Sigmoid colon (tissue), 7 donors: Measurements from ENCODE around the gene SCG5. TPM values are rescaled to one million over a fixed set of nuclear protein-coding genes. Genes with fewer than 3 reads are reported as not detected.

Source experiments
- DNase-seq: peaks from one replicate; pipeline ENCODE4 v3.0.0-alpha.2; 2019
- H3K27ac ChIP-seq, 4 donors: fragments of 200-600 bp; sonication (generic); one replicate each; pipeline ENCODE4 v1.5.1; 2016 to 2019; ENCODE audit warnings: mild to moderate bottlenecking in 1 of 4
- H3K27me3 ChIP-seq, 3 donors: fragments of 200-600 bp; sonication (generic); one replicate each; pipeline ENCODE4 v1.5.1; 2019; ENCODE audit warnings: mild to moderate bottlenecking in 1 of 3
- H3K36me3 ChIP-seq, 4 donors: fragments of 200-600 bp; sonication (generic); one replicate each; pipeline ENCODE4 v1.5.1; 2016 to 2019
- H3K4me1 ChIP-seq, 4 donors: fragments of 200-600 bp; sonication (generic); one replicate each; pipeline ENCODE4 v1.5.1; 2017 to 2019
- H3K4me3 ChIP-seq, 4 donors: fragments of 200-600 bp; sonication (generic); one replicate each; pipeline ENCODE4 v1.5.1; 2017 to 2019; ENCODE audit warnings: mild to moderate bottlenecking in 2 of 4, moderate library complexity in 1 of 4
- H3K9me3 ChIP-seq, 4 donors: fragments of 200-600 bp in 3 of 4; sonication (generic) in 3 of 4; one replicate each; pipeline versions ENCODE4 v1.5.1 to v1.6.1; 2013 to 2019
- CTCF ChIP-seq, 4 experiments: fragments of 450-650 bp in 3 of 4; fragments of 200-600 bp in 1 of 4; IDR thresholded peaks; one replicate each; pipeline ENCODE4 v1.5.1; 2016 to 2019; ENCODE audit warnings: antibody characterized with exemption in 4 of 4, mild to moderate bottlenecking in 3 of 4, moderate library complexity in 2 of 4
- EP300 ChIP-seq, 4 donors: sonication (generic); formaldehyde crosslinking; IDR thresholded peaks; one replicate each; pipeline ENCODE4 v1.6.1; 2017; ENCODE audit warnings: antibody characterized with exemption in 4 of 4
- POLR2A ChIP-seq, 2 donors: fragments of 450-650 bp; IDR thresholded peaks; one replicate each; pipeline ENCODE4 v1.6.1; 2016; ENCODE audit warnings: antibody characterized with exemption in 2 of 2, mild to moderate bottlenecking in 2 of 2, moderate library complexity in 2 of 2
- POLR2AphosphoS5 ChIP-seq, 4 donors: sonication (generic); formaldehyde crosslinking; IDR thresholded peaks; one replicate each; pipeline ENCODE4 v1.6.1; 2017; ENCODE audit warnings: antibody characterized with exemption in 4 of 4
- WGBS, 2 donors: extraction: QIAGEN DNeasy Blood & Tissue Kit; methylation state at CpG; one replicate each; pipeline ENCODE4 v1.1.7; 2013; 5-methylcytosine and 5-hydroxymethylcytosine counted together
- intact Hi-C: fragments of 100-400 bp; cut with DNase I; formaldehyde crosslinking; loops from one replicate; pipeline ENCODE4 v1.15.1; 2023
- polyA plus RNA-seq, 3 donors: library from polyadenylated mRNA; stranded (reverse); fragments of 200-250 nt; gene quantifications; one replicate each; pipeline ENCODE4 v1.2.3, GENCODE V29; 2013
- total RNA-seq, 4 donors: library from RNA; depleted of rRNA; stranded (reverse); fragments of >200 nt; gene quantifications; one replicate each; pipeline ENCODE4 v1.1.0, GENCODE V29; 2016
- donor health status: healthy with polysubstance abuse.
- donor health status: Bipolar disorder and iron deficiency.
- donor health status: healthy.

Gene SCG5
- total and polyA plus RNA-seq, 7 donors = 2.2 to 10.0 (median 3.3) TPM

GRCh38 chr15:32671339-32672325, 30.1 kb downstream of the SCG5 start:
- no peak for DNase-seq
- no peaks in the 10 kb centered on the region for H3K9me3 ChIP-seq
- no peaks in the 10 kb centered on the region for H3K27me3 ChIP-seq
- peaks cover 0 to 6% (median 3%) of the 10 kb centered on the region in 4 donors for H3K4me1 ChIP-seq
- peak overlapping the region in 1 of 4 donors; percentile 3 for H3K27ac ChIP-seq
- 94 to 96% methylated on average over 29 of the region's 29 CpGs for WGBS, 2 donors
- no peak for TF ChIP-seq CTCF (IDR thresholded peaks at IDR 0.05)
- no peak for TF ChIP-seq POLR2AphosphoS5 (IDR thresholded peaks at IDR 0.05)
- TF ChIP-seq EP300 (IDR thresholded peaks at IDR 0.05) = no peak
- no peak for TF ChIP-seq POLR2A (IDR thresholded peaks at IDR 0.05)
- intact Hi-C loops = no loop called here
- no peak overlapping the region for H3K4me3 ChIP-seq
- H3K36me3 ChIP-seq = no peaks in the 10 kb centered on the region

- 79 to 86% methylated on average over 2 of the region's 2 CpGs for WGBS, 2 donors
- no peak overlapping the region for H3K27ac ChIP-seq
Measured at GRCh38 chr15:32674681-32675080, 33.2 kb downstream of the SCG5 start.

DNA sequence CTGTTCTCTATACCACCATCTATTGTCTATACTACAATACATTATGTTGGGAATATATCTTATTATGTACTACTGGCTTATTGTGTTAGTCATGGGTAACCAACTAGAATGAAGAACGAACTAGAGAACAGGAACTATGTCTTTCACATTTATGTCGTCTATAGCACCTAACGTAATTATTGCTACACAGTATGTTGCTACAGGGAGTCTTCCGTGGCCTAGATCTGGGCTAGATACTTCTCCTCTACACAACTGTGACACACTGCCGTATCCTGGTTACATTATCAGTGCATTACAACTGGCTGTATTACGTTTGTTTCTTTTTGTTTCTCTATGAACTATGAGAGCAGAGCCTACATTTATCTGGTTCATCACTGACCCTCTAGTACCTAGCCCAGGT, 34.0 kb downstream of the SCG5 start:
- DNase-seq = no peak
- WGBS, 2 donors = 75 to 77% methylated on average over 6 of the region's 6 CpGs
- Histone ChIP-seq H3K4me1 (peaks cover 0 to 6% (median 3%) of the 10 kb centered on the region in 4 donors), H3K36me3 (no peaks in the 10 kb centered on the region), H3K9me3 (no peaks in the 10 kb centered on the region), H3K27me3 (no peaks in the 10 kb centered on the region), H3K4me3 (no peak overlapping the region), H3K27ac (peak overlapping the region in 1 of 4 donors; percentile 35)
- no peak for TF ChIP-seq POLR2AphosphoS5 (IDR thresholded peaks at IDR 0.05)
- TF ChIP-seq CTCF (IDR thresholded peaks at IDR 0.05) = no peak
- no peak for TF ChIP-seq EP300 (IDR thresholded peaks at IDR 0.05)
- no peak for TF ChIP-seq POLR2A (IDR thresholded peaks at IDR 0.05)
- intact Hi-C loops = no loop called here

More at GRCh38 chr15:32674681-32675080, 33.2 kb downstream of the SCG5 start:
- Histone ChIP-seq H3K4me1 (peaks cover 0 to 6% (median 3%) of the 10 kb centered on the region in 4 donors), H3K9me3 (no peaks in the 10 kb centered on the region), H3K4me3 (no peak overlapping the region), H3K36me3 (no peaks in the 10 kb centered on the region), H3K27me3 (no peaks in the 10 kb centered on the region)
- intact Hi-C loops = no loop called here
- TF ChIP-seq POLR2A (IDR thresholded peaks at IDR 0.05) = no peak
- DNase-seq = no peak

- 57 to 67% methylated on average over 2 of the region's 2 CpGs for WGBS, 2 donors
- Histone ChIP-seq H3K9me3 (no peaks in the 10 kb centered on the region), H3K27ac (no peak overlapping the region), H3K4me3 (no peak overlapping the region), H3K36me3 (no peaks in the 10 kb centered on the region), H3K4me1 (peaks cover 0 to 6% (median 3%) of the 10 kb centered on the region in 4 donors), H3K27me3 (no peaks in the 10 kb centered on the region)
- TF ChIP-seq POLR2A (IDR thresholded peaks at IDR 0.05) (no peak), POLR2AphosphoS5 (IDR thresholded peaks at IDR 0.05) (no peak), CTCF (IDR thresholded peaks at IDR 0.05) (no peak)
- intact Hi-C loops = no loop called here
- DNase-seq = no peak
Measured at GRCh38 chr15:32676169-32676568, 34.7 kb downstream of the SCG5 start.

GRCh38 chr15:32677238-32677750, 35.8 kb downstream of the SCG5 start:
- Histone ChIP-seq H3K9me3 (no peaks in the 10 kb centered on the region), H3K36me3 (no peaks in the 10 kb centered on the region), H3K4me1 (peaks cover 0 to 9% (median 4%) of the 10 kb centered on the region in 4 donors), H3K27me3 (no peaks in the 10 kb centered on the region), H3K27ac (no peak overlapping the region), H3K4me3 (no peak overlapping the region)
- no peak for DNase-seq
- intact Hi-C loops = no loop called here
- WGBS, 2 donors = 27 to 64% methylated on average over 5 of the region's 5 CpGs
- TF ChIP-seq POLR2AphosphoS5 (IDR thresholded peaks at IDR 0.05) (no peak), EP300 (IDR thresholded peaks at IDR 0.05) (no peak), CTCF (IDR thresholded peaks at IDR 0.05) (no peak), POLR2A (IDR thresholded peaks at IDR 0.05) (no peak)
